ENCODE measurements around the gene SETMAR. TPM values are rescaled to one million over a fixed set of nuclear protein-coding genes. Genes with fewer than 3 reads are reported as not detected.

SETMAR gene
- total and polyA plus RNA-seq, 2 of the 13 experiments (the other 11 are each of a cell fraction or from before 2014, with no cell fraction given), result 7.0 to 16.7 TPM

- no peak overlapping the region for H3K4me2 ChIP-seq (ENCODE audit: low read depth, low read length)
- DNase-seq (ENCODE audit: low spot score) (no peak), ATAC-seq (no peak), FAIRE-seq (no peak)
- no peak overlapping the region for H3K9ac ChIP-seq (ENCODE audit: insufficient read depth, low read depth, low read length)
- 71% methylated on average over 2 of the region's 2 CpGs for WGBS (ENCODE audit: low lambda C conversion rate)
- intact Hi-C loops (cut with micrococcal nuclease; ENCODE audit: unreplicated experiment) (loop anchor here (10.0 kb wide), 1 partner anchor 275 kb away; no protein-coding TSS in a partner anchor), in situ Hi-C loops (cut with HindIII; ENCODE audit: extremely low pct_ligation_motif_present, low pct_unique_long_range_greater_than_20kb) (no loop called here)
- no peaks in the 10 kb centered on the region for H4K20me1 ChIP-seq (ENCODE audit: insufficient read depth, low read length)
- H2AFZ ChIP-seq (ENCODE audit: low read length), result no peak overlapping the region
- no TSS peak for BruUV-seq (replicated peaks)
- TF ChIP-seq PAXIP1 (CRISPR knock-in tag; conservative IDR thresholded peaks at IDR 0.05) (no peak), SOX13 (IDR thresholded peaks at IDR 0.05) (no peak), SOX13 (CRISPR knock-in tag; conservative IDR thresholded peaks at IDR 0.05 in 1 of 2, IDR thresholded peaks at IDR 0.05 in 1 of 2) (no peak), ZNF670 (CRISPR knock-in tag; IDR thresholded peaks at IDR 0.05; ENCODE audit: borderline replicate concordance) (no peak), THAP9 (CRISPR knock-in tag; IDR thresholded peaks at IDR 0.05; ENCODE audit: borderline replicate concordance) (no peak)
- no peak overlapping the region for H3K4me3 ChIP-seq (replicated peaks in 1 of 3; ENCODE audit: insufficient read depth in 1 of 3, low read depth in 2 of 3, low read length in 3 of 3)
- no peaks in the 10 kb centered on the region for H3K27me3 ChIP-seq (ENCODE audit: control insufficient read depth in 1 of 2, insufficient read depth in 2 of 2, low read length in 2 of 2)
- ChIA-PET POLR2A (no interaction called here), CTCF (ENCODE audit: low intra/inter-chr PET ratio, low total read pairs) (no interaction called here)
- no peaks in the 10 kb centered on the region for H3K9me3 ChIP-seq (ENCODE audit: low read length)
- H3K36me3 ChIP-seq (replicated peaks in 1 of 2; ENCODE audit: control insufficient read depth in 1 of 2, insufficient read depth in 2 of 2, low read length in 2 of 2), result no peaks in the 10 kb centered on the region
- no peaks in the 10 kb centered on the region for H3K4me1 ChIP-seq (ENCODE audit: insufficient read depth, low read length)
- H3K79me2 ChIP-seq (ENCODE audit: insufficient read depth, low read length), result no peaks in the 10 kb centered on the region
- no peak overlapping the region for H3K27ac ChIP-seq (ENCODE audit: extremely low read length, insufficient read depth, low read length)
Observed at GRCh38 chr3:4279516-4280105, 23.6 kb upstream of the SETMAR start.
